Esophagus (tissue), 2 donors: ENCODE measurements around the gene AMFR. TPM values are rescaled to one million over a fixed set of nuclear protein-coding genes. Genes with fewer than 3 reads are reported as not detected.

ENCODE experiments used
- H3K27ac ChIP-seq, 2 donors: one replicate each; pipeline ENCODE4 v1.5.1; 2013; ENCODE audit warnings: low read depth in 2 of 2, mild to moderate bottlenecking in 2 of 2, inconsistent platforms in 1 of 2, low read length in 1 of 2, moderate library complexity in 1 of 2
- H3K27me3 ChIP-seq, 2 donors: one replicate each; pipeline ENCODE4 v1.6.1; 2013; ENCODE audit warnings: low read length in 2 of 2, control low read depth in 1 of 2, mild to moderate bottlenecking in 1 of 2; ENCODE audit not compliant: insufficient read depth in 2 of 2, control insufficient read depth in 1 of 2
- H3K36me3 ChIP-seq, 2 donors: one replicate each; pipeline ENCODE4 v1.6.1; 2013; ENCODE audit warnings: low read length in 1 of 2; ENCODE audit not compliant: control insufficient read depth in 2 of 2, insufficient read depth in 2 of 2
- H3K4me1 ChIP-seq, 2 donors: one replicate each; pipeline ENCODE4 v1.6.1; 2013; ENCODE audit warnings: low read length in 1 of 2; ENCODE audit not compliant: control insufficient read depth in 2 of 2, insufficient read depth in 2 of 2
- H3K4me3 ChIP-seq, 2 donors: one replicate each; pipeline ENCODE4 v1.5.1; 2013; ENCODE audit warnings: low read length in 2 of 2, mild to moderate bottlenecking in 2 of 2, low read depth in 1 of 2, moderate library complexity in 1 of 2
- H3K9me3 ChIP-seq, 2 donors: one replicate each; pipeline ENCODE4 v1.6.1; 2013; ENCODE audit warnings: mild to moderate bottlenecking in 2 of 2, low read depth in 1 of 2, low read length in 1 of 2, moderate library complexity in 1 of 2; ENCODE audit not compliant: control insufficient read depth in 2 of 2, insufficient read depth in 1 of 2
- WGBS, 2 donors: extraction: QIAGEN DNeasy Blood & Tissue Kit; methylation state at CpG; one replicate each; pipeline ENCODE4 v1.1.7; 2013; 5-methylcytosine and 5-hydroxymethylcytosine counted together
- polyA plus RNA-seq, 2 donors: library from polyadenylated mRNA; stranded (reverse); fragments of 200-250 nt; gene quantifications; one replicate each; pipeline ENCODE4 v1.2.3, GENCODE V29; 2013
- donor health status: healthy with polysubstance abuse.
- donor health status: Bipolar disorder and iron deficiency.

AMFR gene
- polyA plus RNA-seq, 2 donors: 57.3 to 62.5 TPM

- H3K4me3 ChIP-seq: no peak overlapping the region
- H3K36me3 ChIP-seq: no peaks in the 10 kb centered on the region
- H3K27me3 ChIP-seq: no peaks in the 10 kb centered on the region
- peaks cover 2 to 4% of the 10 kb centered on the region in 2 donors for H3K4me1 ChIP-seq
- H3K9me3 ChIP-seq: no peaks in the 10 kb centered on the region
- no peak overlapping the region for H3K27ac ChIP-seq
- WGBS, 2 donors: 86 to 93% methylated on average over 8 of the region's 8 CpGs
Observed at GRCh38 chr16:56320056-56320455, 105.3 kb downstream of the AMFR start.

- WGBS, 2 donors: 94 to 100% methylated on average over 5 to 6 of the region's 6 CpGs
- Histone ChIP-seq H3K36me3 (no peaks in the 10 kb centered on the region), H3K4me3 (no peak overlapping the region), H3K9me3 (no peaks in the 10 kb centered on the region), H3K27me3 (no peaks in the 10 kb centered on the region), H3K4me1 (peaks cover 2% of the 10 kb centered on the region in 2 donors), H3K27ac (no peak overlapping the region)
Observed at GRCh38 chr16:56319376-56319775, 106.0 kb downstream of the AMFR start.

GRCh38 chr16:56318827-56319140, 106.6 kb downstream of the AMFR start:
- H3K36me3 ChIP-seq: no peaks in the 10 kb centered on the region
- WGBS, 2 donors: 32 to 33% methylated on average over 1 of the region's 1 CpG
- H3K27me3 ChIP-seq: no peaks in the 10 kb centered on the region
- H3K4me3 ChIP-seq: no peak overlapping the region
- H3K4me1 ChIP-seq: peaks cover 2% of the 10 kb centered on the region in 2 donors
- H3K9me3 ChIP-seq: no peaks in the 10 kb centered on the region
- H3K27ac ChIP-seq: no peak overlapping the region

GRCh38 chr16:56317998-56318826, 107.1 kb downstream of the AMFR start:
- no peaks in the 10 kb centered on the region for H3K27me3 ChIP-seq
- peak overlapping the region in 1 of 2 donors; percentile 2 for H3K4me3 ChIP-seq
- no peaks in the 10 kb centered on the region for H3K9me3 ChIP-seq
- peaks cover 2% of the 10 kb centered on the region in 2 donors for H3K4me1 ChIP-seq
- no peaks in the 10 kb centered on the region for H3K36me3 ChIP-seq
- WGBS, 2 donors: 16% methylated on average over 28 of the region's 28 CpGs
- H3K27ac ChIP-seq: no peak overlapping the region

- Histone ChIP-seq H3K36me3 (no peaks in the 10 kb centered on the region), H3K27ac (no peak overlapping the region), H3K27me3 (no peaks in the 10 kb centered on the region), H3K4me3 (no peak overlapping the region), H3K9me3 (no peaks in the 10 kb centered on the region), H3K4me1 (peaks cover 2% of the 10 kb centered on the region in 2 donors)
- 84 to 92% methylated on average over 7 of the region's 7 CpGs for WGBS, 2 donors
Observed at GRCh38 chr16:56316545-56316944, 108.8 kb downstream of the AMFR start.

GRCh38 chr16:56315955-56316354, 109.4 kb downstream of the AMFR start:
- Histone ChIP-seq H3K27me3 (no peaks in the 10 kb centered on the region), H3K36me3 (no peaks in the 10 kb centered on the region), H3K9me3 (no peaks in the 10 kb centered on the region), H3K4me3 (no peak overlapping the region), H3K27ac (no peak overlapping the region), H3K4me1 (peaks cover 2% of the 10 kb centered on the region in 2 donors)
- WGBS, 2 donors: 91% methylated on average over 7 of the region's 7 CpGs

- Histone ChIP-seq H3K27me3 (no peaks in the 10 kb centered on the region), H3K4me1 (peaks cover 2% of the 10 kb centered on the region in 2 donors), H3K9me3 (no peaks in the 10 kb centered on the region), H3K4me3 (no peak overlapping the region), H3K27ac (no peak overlapping the region), H3K36me3 (no peaks in the 10 kb centered on the region)
- 83 to 84% methylated on average over 18 of the region's 18 CpGs for WGBS, 2 donors
Observed at GRCh38 chr16:56314244-56314850, 111.0 kb downstream of the AMFR start.

- no peaks in the 10 kb centered on the region for H3K9me3 ChIP-seq
- no peaks in the 10 kb centered on the region for H3K4me1 ChIP-seq
- no peak overlapping the region for H3K4me3 ChIP-seq
- WGBS, 2 donors: 90 to 93% methylated on average over 7 of the region's 7 CpGs
- H3K36me3 ChIP-seq: no peaks in the 10 kb centered on the region
- H3K27me3 ChIP-seq: no peaks in the 10 kb centered on the region
- no peak overlapping the region for H3K27ac ChIP-seq
Observed at GRCh38 chr16:56312556-56312955, 112.8 kb downstream of the AMFR start.

GRCh38 chr16:56312028-56312300, 113.4 kb downstream of the AMFR start:
- Histone ChIP-seq H3K4me1 (no peaks in the 10 kb centered on the region), H3K36me3 (no peaks in the 10 kb centered on the region), H3K27ac (no peak overlapping the region), H3K9me3 (no peaks in the 10 kb centered on the region), H3K4me3 (no peak overlapping the region), H3K27me3 (no peaks in the 10 kb centered on the region)
- WGBS, 2 donors: 68 to 70% methylated on average over 11 of the region's 11 CpGs
